ENCODE results near the gene EGFL6.
A peak's percentile ranks its signal among the peaks of the same experiment; 100 is the strongest.
"Not testable (repeated sequence)": the region's sequence is repeated elsewhere in the genome, so short reads cannot be mapped to it uniquely, and the experiment has no call there.

The EGFL6 gene

DNA sequence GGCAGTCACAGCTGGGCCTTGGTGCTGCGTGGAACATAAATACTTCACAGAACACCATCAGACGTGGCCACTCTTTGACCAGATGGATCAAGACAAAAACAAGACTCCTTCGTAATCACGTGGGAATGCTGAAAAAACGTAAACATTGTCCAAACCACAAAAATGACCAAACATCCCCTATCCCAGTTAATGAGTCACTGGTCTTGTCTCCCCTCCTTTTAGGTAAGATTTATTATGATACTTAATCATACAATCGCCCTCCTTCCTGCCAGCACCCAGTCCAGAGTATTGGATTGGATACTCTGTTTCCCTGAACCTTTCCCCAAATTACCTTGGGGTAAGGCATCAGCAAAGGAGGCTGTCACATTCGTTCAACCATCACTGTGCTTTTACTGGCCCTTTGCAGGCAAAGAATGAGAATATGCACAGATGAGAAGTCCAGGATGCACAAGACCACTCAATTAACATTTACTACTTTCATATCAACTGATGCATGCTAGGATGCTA is 82.9 kb downstream of the EGFL6 start:
- DNase-seq, result no peak

DNA sequence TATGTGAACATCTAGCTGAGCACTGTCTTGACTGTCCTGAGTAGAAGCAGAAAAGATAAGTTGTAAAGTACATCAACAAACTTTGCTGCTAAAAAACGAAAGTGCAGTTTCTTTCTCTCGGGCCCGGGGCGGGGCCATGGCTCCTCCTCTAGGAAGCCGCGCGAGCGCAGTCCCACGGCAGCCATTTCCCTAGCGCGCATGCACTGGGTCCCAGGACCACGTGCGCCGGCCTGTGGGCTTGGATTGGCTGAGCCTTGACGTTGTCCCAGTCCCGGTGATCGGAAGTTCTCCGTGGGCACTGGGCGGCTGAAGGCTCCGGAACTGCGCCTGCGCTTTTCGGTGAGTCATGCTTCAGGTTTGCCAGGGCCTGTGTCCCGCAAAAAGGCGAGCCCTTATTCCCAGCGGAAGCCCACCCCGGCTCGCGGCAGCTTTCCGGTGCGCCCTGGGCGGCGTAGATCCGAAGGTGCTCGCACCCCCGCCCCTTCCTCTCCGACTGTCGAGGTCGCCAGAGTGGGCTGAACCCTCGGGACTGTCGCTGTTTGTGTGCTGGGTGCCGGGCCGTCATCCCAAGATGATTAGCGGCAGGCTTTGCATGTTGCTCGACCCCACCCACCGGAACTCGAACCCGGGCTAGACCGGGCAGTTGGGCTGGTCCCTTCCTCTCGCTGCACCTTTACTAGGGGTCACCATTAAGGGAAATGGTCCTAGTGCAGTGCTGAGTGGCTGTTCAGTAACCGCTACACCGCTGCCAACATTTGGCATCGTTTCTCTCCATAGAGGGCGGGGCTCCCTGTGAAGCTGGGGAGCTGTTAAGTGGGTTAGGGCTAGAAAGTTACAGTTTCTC is 83.7 kb downstream of the EGFL6 start, which contains the start of gene TCEANC:
TSS of gene TCEANC (plus strand) at position 292 of the 844 bp plus-strand sequence. CDS start 9,368 bp downstream, outside the sequence.
- peak; percentile 16 to 97 (median 86) for DNase-seq

- DNase-seq, result no peak
Observed at GRCh38 chrX:13654116-13654515, 84.7 kb downstream of the EGFL6 start.

- no peak for DNase-seq
Observed at GRCh38 chrX:13655674-13656073, 86.3 kb downstream of the EGFL6 start.

DNA sequence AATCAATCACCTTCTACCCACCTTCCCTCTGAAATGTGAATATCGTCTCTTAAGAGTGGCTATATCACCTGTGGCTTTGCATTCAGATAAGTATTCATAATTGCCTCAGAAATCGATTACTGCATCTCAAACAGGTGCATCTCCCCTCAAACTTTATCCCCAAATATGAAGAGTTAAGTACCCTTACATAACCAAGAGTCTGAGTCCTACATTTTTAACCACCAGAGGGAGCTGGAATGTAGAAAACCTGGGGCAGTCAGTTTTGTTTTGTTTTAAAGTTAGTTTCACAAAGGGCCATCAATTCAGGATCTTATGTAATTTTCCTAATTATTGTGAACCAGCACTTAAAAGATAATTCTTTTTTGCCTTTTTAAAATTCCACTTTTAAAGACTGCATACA is 89.2 kb downstream of the EGFL6 start:
- DNase-seq, result peak in 3 of 56 donors; percentile 0 to 25 (median 5)

DNA sequence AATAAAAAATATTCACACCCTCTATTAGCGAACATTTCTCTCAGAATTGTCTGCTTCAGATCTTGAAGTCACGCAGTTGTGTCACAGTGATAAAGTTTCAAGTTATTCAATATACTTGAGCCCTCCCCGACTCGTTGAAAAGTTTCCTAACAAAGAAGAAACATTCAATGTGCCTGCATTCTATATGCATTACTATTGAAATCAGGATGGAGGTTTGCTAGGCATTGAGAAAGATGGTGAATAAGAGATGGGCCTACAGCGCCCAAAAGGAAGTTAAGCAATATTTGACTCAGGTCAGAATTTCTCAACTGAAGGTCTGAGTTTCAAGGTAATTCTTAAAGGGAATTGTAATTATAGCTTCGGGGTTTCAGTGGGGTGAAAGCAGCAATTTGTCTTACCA is 89.7 kb downstream of the EGFL6 start:
- DNase-seq, result no peak

GRCh38 chrX:13661735-13662288 is 92.4 kb downstream of the EGFL6 start:
- no peak for DNase-seq

DNA sequence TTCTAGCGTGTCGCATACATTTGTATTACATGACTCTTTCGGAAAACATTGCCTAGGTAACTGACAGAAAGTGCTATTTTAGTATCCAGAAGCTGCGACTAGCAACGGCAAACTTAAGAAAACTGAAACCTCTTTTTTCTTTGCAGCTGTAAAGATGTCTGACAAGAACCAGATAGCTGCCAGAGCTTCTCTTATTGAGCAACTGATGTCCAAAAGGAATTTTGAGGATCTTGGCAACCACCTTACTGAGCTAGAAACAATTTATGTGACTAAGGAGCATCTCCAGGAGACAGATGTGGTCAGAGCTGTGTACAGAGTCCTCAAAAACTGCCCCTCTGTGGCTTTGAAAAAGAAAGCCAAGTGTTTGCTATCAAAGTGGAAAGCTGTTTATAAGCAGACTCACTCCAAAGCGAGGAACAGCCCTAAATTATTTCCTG is 93.0 kb downstream of the EGFL6 start:
- no peak for DNase-seq

DNA sequence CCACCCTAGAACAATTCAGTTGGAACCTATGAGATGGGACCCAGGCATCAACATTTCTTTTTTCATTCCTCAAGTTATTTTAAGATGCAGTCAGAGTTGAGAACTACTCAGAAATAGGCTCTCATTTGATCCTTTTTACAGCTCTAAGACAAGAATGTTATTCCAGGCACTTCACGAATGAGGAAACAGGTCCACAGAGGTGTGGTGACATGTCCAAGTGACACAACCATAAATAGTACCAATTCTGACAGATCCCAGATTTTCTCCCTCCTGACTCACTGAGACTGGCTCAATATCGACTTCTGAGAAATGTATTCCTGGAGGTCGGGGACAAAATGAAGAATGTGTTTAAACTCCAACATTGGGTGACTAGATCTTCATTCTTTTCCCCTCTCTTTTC is 94.6 kb downstream of the EGFL6 start:
- DNase-seq, result no peak

DNA sequence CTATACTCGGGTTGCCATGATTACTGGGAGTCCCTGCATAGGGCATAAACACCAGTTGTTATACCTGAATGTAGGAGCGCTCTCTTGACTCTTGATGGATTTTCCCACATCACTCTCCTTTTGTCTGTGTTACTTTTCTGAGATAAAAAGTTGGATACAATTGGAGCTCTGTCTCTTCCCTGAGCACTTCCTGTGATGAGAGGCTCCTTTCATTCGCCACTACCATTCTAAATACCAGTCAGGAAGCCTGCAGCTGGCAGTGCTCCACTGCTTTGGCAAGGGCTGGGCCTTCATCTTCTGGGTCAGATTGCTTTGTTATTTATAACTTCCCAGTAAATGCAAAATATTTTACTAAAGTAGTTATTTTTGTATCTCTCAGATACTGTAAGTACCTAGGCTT is 97.4 kb downstream of the EGFL6 start:
- DNase-seq, result peak in 48 of 56 donors; percentile 0 to 74 (median 13)

GRCh38 chrX:13667919-13668318 is 98.5 kb downstream of the EGFL6 start:
- DNase-seq, result no peak

DNA sequence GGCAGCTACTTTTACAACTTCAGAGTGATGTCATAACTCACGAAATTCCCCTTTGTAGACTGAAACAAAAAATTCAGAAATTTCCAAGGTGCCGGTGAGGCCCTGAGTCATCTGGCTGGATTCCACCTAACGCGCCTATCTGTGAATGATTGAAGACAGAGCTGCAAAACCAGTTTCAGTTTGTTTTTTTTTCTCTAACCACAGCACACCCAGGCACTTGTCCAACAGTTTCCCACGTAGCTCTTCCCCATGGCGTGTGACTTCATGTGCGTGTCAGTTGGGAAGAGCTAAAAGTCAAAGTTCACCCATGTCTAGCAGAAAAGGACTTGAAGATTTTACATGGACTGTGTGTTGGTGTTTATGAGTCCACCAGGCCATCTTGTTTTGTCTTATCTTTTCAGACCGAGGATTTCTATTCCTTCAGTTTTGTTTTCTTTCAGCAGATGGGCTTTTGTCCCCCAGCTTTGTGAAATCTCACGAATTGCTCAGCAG is 99.9 kb downstream of the EGFL6 start:
- no peak for DNase-seq

DNA sequence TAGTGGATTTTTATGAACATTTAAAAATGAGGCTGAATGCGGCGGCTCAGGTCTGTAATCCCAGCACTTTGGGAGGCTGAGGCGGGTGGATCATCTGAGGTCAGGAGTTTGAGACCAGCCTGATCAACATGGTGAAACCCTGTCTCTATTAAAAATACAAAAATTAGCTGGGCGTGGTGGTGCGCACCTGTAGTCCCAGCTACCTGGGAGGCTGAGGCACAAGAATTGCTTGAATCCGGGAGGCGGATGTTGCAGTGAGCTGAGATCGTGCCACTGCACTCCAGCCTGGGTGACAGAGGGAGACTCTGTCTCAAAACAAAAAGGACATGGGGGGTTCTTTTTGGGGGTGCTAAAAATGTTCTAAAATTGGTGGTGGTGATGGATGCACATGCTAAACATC is 100.4 kb downstream of the EGFL6 start:
- not testable (repeated sequence) for DNase-seq

- no peak for DNase-seq
Observed at GRCh38 chrX:13670197-13670596, 100.8 kb downstream of the EGFL6 start.

DNA sequence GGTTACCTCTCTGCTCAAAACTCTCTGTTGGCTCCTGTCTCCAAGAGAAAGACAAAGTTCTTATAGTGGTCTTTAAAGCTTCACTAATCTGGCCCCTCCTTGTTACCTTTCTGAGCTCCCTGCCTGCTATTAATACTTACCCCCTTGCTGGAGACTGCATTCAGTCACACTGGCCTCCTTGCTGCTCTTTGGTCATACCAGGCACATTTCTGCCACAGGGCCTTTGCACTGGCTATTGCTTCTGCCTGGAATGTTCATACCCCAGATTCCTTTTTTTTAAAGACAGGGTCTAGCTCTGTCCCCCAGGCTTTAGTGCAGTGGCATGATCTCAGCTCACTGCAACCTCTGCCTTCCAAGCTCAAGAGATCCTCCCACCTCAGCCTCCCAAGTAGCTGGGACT is 103.6 kb downstream of the EGFL6 start:
- no peak for DNase-seq

GRCh38 chrX:13676885-13677284 is 107.5 kb downstream of the EGFL6 start:
- no peak for DNase-seq

DNA sequence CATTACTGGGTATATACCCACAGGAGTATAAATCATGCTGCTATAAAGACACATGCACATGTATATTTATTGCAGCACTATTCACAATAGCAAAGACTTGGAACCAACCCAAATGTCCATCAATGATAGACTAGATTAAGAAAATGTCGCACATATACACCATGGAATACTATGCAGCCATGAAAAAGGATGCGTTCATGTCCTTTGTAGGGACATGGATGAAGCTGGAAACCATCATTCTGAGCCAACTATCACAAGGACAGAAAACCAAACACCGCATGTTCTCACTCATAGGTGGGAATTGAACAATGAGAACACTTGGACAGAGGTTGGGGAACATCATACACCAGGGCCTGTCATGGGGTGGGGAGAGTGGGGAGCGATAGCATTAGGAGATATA is 110.3 kb downstream of the EGFL6 start:
- not testable (repeated sequence) for DNase-seq

DNA sequence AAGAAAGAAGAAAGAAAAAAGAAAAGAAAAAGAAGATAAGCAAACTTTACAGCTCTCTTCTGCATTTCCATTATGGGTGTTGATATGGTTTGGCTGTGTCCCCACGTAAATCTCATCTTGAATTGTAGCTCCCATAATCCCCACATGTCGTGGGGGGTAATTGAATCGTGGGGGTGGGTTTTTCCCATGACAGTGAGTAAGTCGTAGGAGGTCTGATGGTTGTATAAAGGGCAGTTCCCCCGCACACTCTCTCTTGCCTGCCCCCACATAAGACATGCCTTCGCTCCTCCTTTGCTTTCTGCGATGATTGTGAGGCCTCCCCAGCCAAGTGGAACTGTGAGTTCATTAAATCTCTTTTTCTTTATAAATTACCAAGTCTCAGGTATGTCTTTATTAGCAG is 112.2 kb downstream of the EGFL6 start:
- no peak for DNase-seq
